SIG-M5 treated with dmso at 0.1 percent for 504 hours (cell line): ENCODE data around the gene TOMT.

Source experiments
- DNase-seq: peaks from one replicate; lab custom pipeline; 2025; ENCODE audit not compliant: unreplicated experiment; lab: John Stamatoyannopoulos, UW

Gene TOMT

GRCh38 chr11:72085621-72086351 lies 19.9 kb upstream of the TOMT start:
- no peak for DNase-seq

- no peak for DNase-seq
Measured at GRCh38 chr11:72088076-72088808, 17.5 kb upstream of the TOMT start.

- peak; percentile 90 for DNase-seq
Measured at GRCh38 chr11:72091292-72091691, 14.4 kb upstream of the TOMT start.

GRCh38 chr11:72098741-72099140 lies 7.0 kb upstream of the TOMT start:
- DNase-seq = no peak

GRCh38 chr11:72100009-72100408 lies 5.7 kb upstream of the TOMT start:
- DNase-seq = no peak

GRCh38 chr11:72100462-72100861 lies 5.3 kb upstream of the TOMT start:
- peak; percentile 84 for DNase-seq

GRCh38 chr11:72102162-72102561 lies 3.6 kb upstream of the TOMT start:
- DNase-seq = peak; percentile 10

- DNase-seq = no peak
Measured at GRCh38 chr11:72102631-72102945, 3.1 kb upstream of the TOMT start.

GRCh38 chr11:72102946-72103753 lies 2.6 kb upstream of the TOMT start, which contains the start of gene LAMTOR1:
Gene LAMTOR1 (minus strand): TSS chr11:72103297. CDS start chr11:72103224, 73 bp downstream.
- peak; percentile 97 for DNase-seq

GRCh38 chr11:72103754-72104167 lies 2.0 kb upstream of the TOMT start:
- DNase-seq = no peak

GRCh38 chr11:72111300-72112142 lies 5.8 kb downstream of the TOMT start:
- DNase-seq = no peak

GRCh38 chr11:72112143-72112977 lies 6.6 kb downstream of the TOMT start, which contains the start of gene ANAPC15:
Gene ANAPC15 (minus strand): TSS chr11:72112695. CDS start chr11:72111276, 1,419 bp downstream.
- peak; percentile 99 for DNase-seq

GRCh38 chr11:72112978-72113808 lies 7.5 kb downstream of the TOMT start:
- no peak for DNase-seq

GRCh38 chr11:72114570-72114969 lies 8.8 kb downstream of the TOMT start:
- DNase-seq = no peak

GRCh38 chr11:72116019-72116755 lies 10.5 kb downstream of the TOMT start:
- DNase-seq = no peak

GRCh38 chr11:72119198-72119597 lies 13.5 kb downstream of the TOMT start:
- DNase-seq = peak; percentile 8

- DNase-seq = no peak
Measured at GRCh38 chr11:72120930-72121329, 15.2 kb downstream of the TOMT start.

GRCh38 chr11:72122607-72123006 lies 16.9 kb downstream of the TOMT start:
- DNase-seq = no peak
